ENCODE results near the gene LRP2. TPM values are rescaled to one million over a fixed set of nuclear protein-coding genes. Genes with fewer than 3 reads are reported as not detected.

The LRP2 gene
- total and polyA plus RNA-seq, 2 of the 8 experiments (the other 6 are each of a cell fraction or from before 2014, with no cell fraction given), result 2.0 to 2.9 TPM

DNA sequence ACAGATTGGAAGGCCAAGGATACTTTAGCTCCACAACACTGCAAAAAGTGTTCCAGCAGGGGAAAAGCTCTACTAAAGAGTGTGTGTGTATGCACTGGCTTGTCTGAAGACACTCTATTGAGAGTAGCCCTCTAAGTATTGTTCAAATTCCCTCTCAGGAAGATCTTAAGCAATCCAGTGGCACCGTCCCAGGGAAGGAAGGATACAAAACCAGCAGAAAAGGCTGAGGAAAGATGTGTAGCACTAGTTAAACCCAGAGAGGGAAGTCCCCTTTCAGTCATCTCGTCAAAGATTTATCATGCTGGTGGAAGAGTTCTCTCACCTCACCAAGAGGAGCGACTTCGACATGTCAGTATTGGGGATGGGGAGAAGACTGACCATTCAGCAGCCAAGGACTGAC is 242.5 kb downstream of the LRP2 start:
- Histone ChIP-seq H4K91ac (replicated peaks; ENCODE audit: insufficient read length, low read length) (no peak overlapping the region), H3K14ac (ENCODE audit: insufficient read length) (no peak overlapping the region), H3K79me2 (ENCODE audit: control insufficient read depth in 1 of 2, insufficient read depth in 2 of 2, low read length in 2 of 2) (no peaks in the 10 kb centered on the region), H3K4me2 (ENCODE audit: insufficient read depth in 1 of 2, low read depth in 2 of 2, low read length in 2 of 2) (no peak overlapping the region), H4K20me1 (replicated peaks in 1 of 2; ENCODE audit: control insufficient read depth in 1 of 2, insufficient read depth in 2 of 2, low read length in 2 of 2) (no peaks in the 10 kb centered on the region), H2BK15ac (ENCODE audit: low read length) (no peak overlapping the region), H3K56ac (replicated peaks; ENCODE audit: insufficient read length, low read depth, low read length) (no peak overlapping the region), H3K4me3 (ENCODE audit: extremely low read depth in 1 of 4, insufficient read depth in 2 of 4, low read depth in 3 of 4, low read length in 4 of 4) (no peak overlapping the region), H3K23ac (ENCODE audit: insufficient read length) (no peak overlapping the region), H2BK120ac (replicated peaks; ENCODE audit: low read depth, low read length) (no peak overlapping the region), H3K18ac (ENCODE audit: extremely low read depth, low read length) (no peak overlapping the region), H3K4ac (replicated peaks; ENCODE audit: insufficient read length, low read depth, low read length) (no peak overlapping the region), H3K4me1 (replicated peaks in 1 of 4; ENCODE audit: control insufficient read depth in 3 of 4, insufficient read depth in 4 of 4, low read length in 3 of 4) (peaks cover 0 to 3% (median 0%) of the 10 kb centered on the region in 4 experiments; a peak in 1 of 7 replicates), H3K79me1 (ENCODE audit: low read depth, low read length) (no peaks in the 10 kb centered on the region), H3K27ac (ENCODE audit: low read depth, low read length) (no peak overlapping the region), H3K36me3 (ENCODE audit: control insufficient read depth in 2 of 4, insufficient read depth in 4 of 4, low read length in 3 of 4) (no peaks in the 10 kb centered on the region), H2BK20ac (ENCODE audit: low read length) (no peak overlapping the region), H2AFZ (ENCODE audit: low read length) (no peak overlapping the region), H2BK12ac (ENCODE audit: low read depth, low read length) (no peak overlapping the region), H2AK5ac (ENCODE audit: low read depth, low read length) (no peak overlapping the region), H4K5ac (ENCODE audit: insufficient read length, low read depth, low read length) (no peak overlapping the region), H2BK5ac (ENCODE audit: low read depth, low read length) (no peak overlapping the region), H3K9ac (replicated peaks in 1 of 4; ENCODE audit: extremely low read depth in 1 of 4, low read depth in 3 of 4, low read length in 3 of 4) (no peak overlapping the region), H3K27me3 (replicated peaks in 1 of 4; ENCODE audit: control insufficient read depth in 3 of 4, extremely low read depth in 1 of 4, insufficient read depth in 3 of 4, low read length in 3 of 4) (no peaks in the 10 kb centered on the region), H4K8ac (ENCODE audit: extremely low read depth, insufficient read depth, low read length) (no peak overlapping the region; the same call in 1 of the 2 replicates), H3K9me3 (ENCODE audit: insufficient read depth in 2 of 2, low read depth in 1 of 2, low read length in 1 of 2) (no peaks in the 10 kb centered on the region), H3K23me2 (ENCODE audit: low read depth, low read length) (no peaks in the 10 kb centered on the region; the same call in 1 of the 2 replicates)
- CTCF ChIA-PET (ENCODE audit: partially characterized antibody), result interaction anchor here (1.8 to 4.1 kb wide), 5 partner anchors 10 to 96 kb away, joined by 5 to 22 read pairs (median 11); no protein-coding TSS in a partner anchor
- FAIRE-seq, result no peak
- DNase-seq (ENCODE audit: low read depth in 1 of 2, low spot score in 2 of 2), result no peak
- POLR2A ChIA-PET (ENCODE audit: partially characterized antibody), result no interaction called here
- TF ChIP-seq JUN (IDR thresholded peaks at IDR 0.05; ENCODE audit: low read depth, low read length) (no peak), CHD2 (IDR thresholded peaks at IDR 0.05; ENCODE audit: low read length) (no peak)
- TF ChIP-seq, protein P1, sequence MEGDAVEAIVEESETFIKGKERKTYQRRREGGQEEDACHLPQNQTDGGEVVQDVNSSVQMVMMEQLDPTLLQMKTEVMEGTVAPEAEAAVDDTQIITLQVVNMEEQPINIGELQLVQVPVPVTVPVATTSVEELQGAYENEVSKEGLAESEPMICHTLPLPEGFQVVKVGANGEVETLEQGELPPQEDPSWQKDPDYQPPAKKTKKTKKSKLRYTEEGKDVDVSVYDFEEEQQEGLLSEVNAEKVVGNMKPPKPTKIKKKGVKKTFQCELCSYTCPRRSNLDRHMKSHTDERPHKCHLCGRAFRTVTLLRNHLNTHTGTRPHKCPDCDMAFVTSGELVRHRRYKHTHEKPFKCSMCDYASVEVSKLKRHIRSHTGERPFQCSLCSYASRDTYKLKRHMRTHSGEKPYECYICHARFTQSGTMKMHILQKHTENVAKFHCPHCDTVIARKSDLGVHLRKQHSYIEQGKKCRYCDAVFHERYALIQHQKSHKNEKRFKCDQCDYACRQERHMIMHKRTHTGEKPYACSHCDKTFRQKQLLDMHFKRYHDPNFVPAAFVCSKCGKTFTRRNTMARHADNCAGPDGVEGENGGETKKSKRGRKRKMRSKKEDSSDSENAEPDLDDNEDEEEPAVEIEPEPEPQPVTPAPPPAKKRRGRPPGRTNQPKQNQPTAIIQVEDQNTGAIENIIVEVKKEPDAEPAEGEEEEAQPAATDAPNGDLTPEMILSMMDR (IDR thresholded peaks at IDR 0.05; ENCODE audit: control extremely low read depth in 1 of 3, insufficient read depth in 1 of 3, low read depth in 1 of 3, low read length in 3 of 3), result no peak
- 90% methylated on average over 4 of the region's 4 CpGs; no CpG with 5 or more reads in 1 of the 2 experiments for WGBS, 2 experiments (ENCODE audit: extremely low coverage in 1 of 2, insufficient coverage in 1 of 2, insufficient read length in 1 of 2, insufficient replicate concordance in 2 of 2, low coverage in 1 of 2, low lambda C conversion rate in 2 of 2, missing lambda C conversion rate in 1 of 2)

All from H1 (cell line).